GM12878 (cell line): ENCODE measurements around the gene PAX2. TPM values are rescaled to one million over a fixed set of nuclear protein-coding genes. Genes with fewer than 3 reads are reported as not detected.

Source experiments
- ATAC-seq: fragments of 200-7000 bp; cut with Tn5 transposase; 3 replicates; pipeline ENCODE4 v1.9.1; 2020; ENCODE audit warnings: mild to moderate bottlenecking, moderate library complexity
- BruUV-seq: library from RNA; stranded (reverse); fragments of 400-500 nt; replicated peaks from 2 replicates; lab custom pipeline; 2021; lab: Mats Ljungman, UMichigan
- CTCF ChIA-PET: fragments of 300-600 bp; sonication (Branson Sonifier 250); formaldehyde crosslinking; extraction: SDS; loops from one replicate; lab custom pipeline; 2021; ENCODE audit warnings: inconsistent platforms; lab: Yijun Ruan, JAX
- POLR2A ChIA-PET: fragments of 350-600 bp; formaldehyde crosslinking; extraction: SDS; loops from one replicate; lab custom pipeline; 2021; ENCODE audit warnings: inconsistent platforms; lab: Charles Lee
- RAD21 ChIA-PET: fragments of 300-600 bp; sonication (Branson Sonifier 250); formaldehyde crosslinking; loops from one replicate; lab custom pipeline; 2023; ENCODE audit warnings: antibody characterized with exemption; ENCODE audit not compliant: unreplicated experiment; lab: Charles Lee
- SMC1A ChIA-PET: fragments of 300-600 bp; sonication (Branson Sonifier 250); formaldehyde crosslinking; loops from one replicate; lab custom pipeline; 2023; ENCODE audit not compliant: unreplicated experiment, uncharacterized antibody; lab: Charles Lee
- DNase-seq: peaks from one replicate; pipeline ENCODE4 v3.0.0-alpha.2; 2011; ENCODE audit warnings: low read depth, low spot score
- FAIRE-seq: peaks from 3 replicates; lab custom pipeline; 2011; peaks lifted over from hg19 to GRCh38; lab: Jason Lieb, UNC
- H2AFZ ChIP-seq: 2 replicates; pipeline ENCODE4 v1.6.0; 2011; ENCODE audit warnings: low read depth, low read length, control low read depth; ENCODE audit not compliant: control insufficient read depth
- H3K27ac ChIP-seq: 2 replicates; pipeline ENCODE4 v1.5.1; 2011; ENCODE audit warnings: control low read depth; ENCODE audit not compliant: control insufficient read depth, insufficient read depth
- H3K27me3 ChIP-seq, 2 experiments: replicated peaks in 1 of 2; 2 replicates each; pipeline versions ENCODE4 v1.6.0 to v1.6.1; 2011; ENCODE audit warnings: low read length in 1 of 2; ENCODE audit not compliant: control insufficient read depth in 2 of 2, insufficient read depth in 2 of 2
- H3K36me3 ChIP-seq, 2 experiments: 2 replicates each; pipeline ENCODE4 v1.5.1; 2011; ENCODE audit warnings: low read length in 1 of 2; ENCODE audit not compliant: control insufficient read depth in 2 of 2, insufficient read depth in 2 of 2
- H3K4me1 ChIP-seq: 2 replicates; pipeline ENCODE4 v1.6.1; 2011; ENCODE audit warnings: mild to moderate bottlenecking, low read length, moderate library complexity, mixed read lengths; ENCODE audit not compliant: control insufficient read depth, insufficient read depth
- H3K4me2 ChIP-seq: 2 replicates; pipeline ENCODE4 v1.6.0; 2011; ENCODE audit warnings: control low read depth; ENCODE audit not compliant: control insufficient read depth, insufficient read depth
- H3K4me3 ChIP-seq: fragments of 200-600 bp; sonication (generic); 2 replicates; pipeline ENCODE4 v1.5.1; 2016
- H3K79me2 ChIP-seq: 2 replicates; pipeline ENCODE4 v1.6.0; 2011; ENCODE audit warnings: low read length; ENCODE audit not compliant: control insufficient read depth, insufficient read depth
- H3K9ac ChIP-seq: 2 replicates; pipeline ENCODE4 v1.8.0; 2011; ENCODE audit warnings: low read length, control low read depth, mixed read lengths; ENCODE audit not compliant: control insufficient read depth, insufficient read depth
- H3K9me3 ChIP-seq: replicated peaks from 3 replicates; pipeline ENCODE4 v1.5.1; 2011; ENCODE audit warnings: mild to moderate bottlenecking, low read length; ENCODE audit not compliant: control insufficient read depth, insufficient read depth
- H4K20me1 ChIP-seq: 2 replicates; pipeline ENCODE4 v1.6.0; 2011; ENCODE audit not compliant: control insufficient read depth, insufficient read depth
- CBX3 ChIP-seq: fragments of 200-600 bp; sonication (generic); IDR thresholded peaks from 2 replicates; pipeline ENCODE4 v1.6.1; 2016; ENCODE audit warnings: low read depth, borderline replicate concordance
- ETV6 ChIP-seq, 2 experiments: fragments of 450-650 bp in 1 of 2; IDR thresholded peaks in 1 of 2; conservative IDR thresholded peaks in 1 of 2; 2 replicates each; pipeline ENCODE4 v1.6.1; 2014; ENCODE audit warnings: antibody characterized with exemption in 1 of 2, borderline replicate concordance in 1 of 2, low read depth in 1 of 2, mild to moderate bottlenecking in 1 of 2, moderate library complexity in 1 of 2
- HCFC1 ChIP-seq: fragments of 150-350 bp; IDR thresholded peaks from 2 replicates; pipeline ENCODE4 v1.6.1; 2014; ENCODE audit warnings: low read length
- IKZF2 ChIP-seq, 2 experiments: fragments of 450-650 bp; IDR thresholded peaks; 2 replicates each; pipeline ENCODE4 v1.6.1; 2017; ENCODE audit warnings: mild to moderate bottlenecking in 2 of 2, moderate library complexity in 2 of 2
- KLF5 ChIP-seq: fragments of 450-650 bp; IDR thresholded peaks from 2 replicates; pipeline ENCODE4 v1.6.1; 2014; ENCODE audit warnings: mild to moderate bottlenecking; ENCODE audit not compliant: partially characterized antibody
- MEF2B ChIP-seq: fragments of 450-650 bp; IDR thresholded peaks from 2 replicates; pipeline ENCODE4 v1.6.1; 2018; ENCODE audit warnings: mild to moderate bottlenecking, moderate library complexity; ENCODE audit not compliant: partially characterized antibody, poor library complexity, severe bottlenecking
- NFIC ChIP-seq: IDR thresholded peaks from 2 replicates; pipeline ENCODE4 v1.6.1; 2012; ENCODE audit warnings: low read depth, mild to moderate bottlenecking, inconsistent platforms, low read length, moderate library complexity
- POU2F2 ChIP-seq: IDR thresholded peaks from 3 replicates; pipeline ENCODE4 v1.6.1; 2011; ENCODE audit warnings: low read depth, mild to moderate bottlenecking, low read length, borderline replicate concordance
- SMARCA5 ChIP-seq: fragments of 450-650 bp; IDR thresholded peaks from 2 replicates; pipeline ENCODE4 v1.6.1; 2017; ENCODE audit warnings: mild to moderate bottlenecking
- SRF ChIP-seq, 2 experiments: IDR thresholded peaks; 2 replicates each; pipeline ENCODE4 v1.6.1; 2011; ENCODE audit warnings: low read depth in 2 of 2, low read length in 2 of 2, mild to moderate bottlenecking in 1 of 2, moderate library complexity in 1 of 2
- WRNIP1 ChIP-seq: IDR thresholded peaks from 2 replicates; pipeline ENCODE4 v1.6.1; 2011; ENCODE audit warnings: low read depth, low read length, improper control_type of control experiment, borderline replicate concordance
- WGBS: methylation state at CpG from one replicate; pipeline ENCODE4 v1.1.6; 2016; ENCODE audit warnings: low lambda C conversion rate; ENCODE audit not compliant: insufficient replicate concordance, insufficient coverage; ENCODE audit errors: missing lambda C conversion rate; 5-methylcytosine and 5-hydroxymethylcytosine counted together
- in situ Hi-C: fragments of 300-500 bp; cut with MboI; formaldehyde crosslinking; loops from 9 replicates; pipeline ENCODE4 v1.14.3; 2018; ENCODE audit warnings: mixed read lengths
- intact Hi-C: fragments of 100-400 bp; cut with micrococcal nuclease; formaldehyde crosslinking; loops from one replicate; pipeline ENCODE4 v1.14.2; 2022; ENCODE audit not compliant: unreplicated experiment
- polyA plus RNA-seq, 11 experiments: library from polyadenylated mRNA; depleted of rRNA in 4 of 11; unstranded in 6 of 11; stranded (reverse) in 5 of 11; fragments of >200 nt; fragmentation: Nextera tagmentation in 4 of 11; fragmentation: Illumina TruSeq in 1 of 11; extraction: Ambion mirVana in 4 of 11; extraction: Trizol in 1 of 11; gene quantifications; 1 replicate in 1 of 11; 2 replicates in 10 of 11; pipeline versions ENCODE4 v1.2.1 to v1.2.3, GENCODE V29; 2011 to 2016; ENCODE audit warnings: inconsistent platforms in 2 of 11, missing spikeins in 2 of 11, low read depth in 1 of 11
- total RNA-seq, 4 experiments: library from RNA; depleted of rRNA in 3 of 4; stranded (reverse); fragments of >200 nt in 3 of 4; fragmentation: Illumina TruSeq in 1 of 4; extraction: Trizol in 1 of 4; gene quantifications; 2 replicates each; pipeline versions ENCODE4 v1.2.1 to v1.2.3, GENCODE V29; 2013 to 2021
- TF ChIP-seq, protein P1 (sequence below): fragments of 450-650 bp; formaldehyde crosslinking; IDR thresholded peaks from 2 replicates; pipeline ENCODE4 v1.5.0; 2022; ENCODE audit warnings: mild to moderate bottlenecking, missing genetic modification characterization
- TF ChIP-seq, protein P2 (sequence below): fragments of 450-650 bp; IDR thresholded peaks from 2 replicates; pipeline ENCODE4 v1.6.1; 2016; ENCODE audit warnings: mild to moderate bottlenecking
- TF ChIP-seq, protein P3 (sequence below): fragments of 150-350 bp; IDR thresholded peaks from 2 replicates; pipeline ENCODE4 v1.6.1; 2016; ENCODE audit warnings: low read depth, low read length
- TF ChIP-seq, protein P4 (sequence below): fragments of 450-650 bp; IDR thresholded peaks from 2 replicates; pipeline ENCODE4 v1.6.1; 2017; ENCODE audit warnings: mild to moderate bottlenecking

The PAX2 gene
- total and polyA plus RNA-seq, 10 of the 15 experiments (the other 5 are each of a cell fraction or from before 2014, with no cell fraction given) = not detected

DNA sequence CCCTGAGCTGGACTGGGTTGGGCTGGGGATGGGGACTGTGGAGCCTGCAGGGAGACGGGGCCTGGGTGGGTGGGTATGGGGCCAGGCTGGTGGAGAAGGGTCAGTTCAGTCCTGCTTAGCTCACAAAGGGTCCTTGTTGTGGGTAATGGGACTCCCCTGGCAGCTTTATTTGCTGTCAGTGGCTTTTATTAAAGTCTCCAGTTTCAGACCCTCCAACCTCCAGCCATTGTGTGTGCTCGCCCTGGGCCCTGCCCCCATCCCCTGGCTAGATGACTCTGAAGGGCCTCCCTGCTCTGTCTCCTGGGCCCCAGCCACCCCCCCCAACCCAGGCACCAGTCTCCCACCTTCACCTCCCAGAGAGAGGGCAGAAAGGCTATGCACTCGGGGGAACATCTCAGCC lies 123.0 kb downstream of the PAX2 start:
- intact Hi-C loops = no loop called here
- POLR2A ChIA-PET = no interaction called here
- Histone ChIP-seq H3K4me1 (no peaks in the 10 kb centered on the region), H3K79me2 (no peaks in the 10 kb centered on the region), H3K4me2 (no peak overlapping the region), H2AFZ (no peak overlapping the region), H3K9ac (no peak overlapping the region), H4K20me1 (no peaks in the 10 kb centered on the region), H3K4me3 (no peak overlapping the region), H3K27ac (no peak overlapping the region), H3K36me3 (no peaks in the 10 kb centered on the region), H3K9me3 (no peaks in the 10 kb centered on the region), H3K27me3 (peaks cover 4 to 10% of the 10 kb centered on the region in 2 experiments; a peak in 2 of 4 replicates)
- SMC1A ChIA-PET = no interaction called here
- CTCF ChIA-PET = no interaction called here
- FAIRE-seq (no peak), DNase-seq (no peak), ATAC-seq (no peak)
- RAD21 ChIA-PET = no interaction called here
- in situ Hi-C loops = no loop called here
- 4% methylated on average over 3 of the region's 3 CpGs for WGBS
- no TSS peak for BruUV-seq
- TF ChIP-seq IKZF2 (IDR thresholded peaks at IDR 0.05) (no peak), WRNIP1 (no peak), SMARCA5 (no peak), KLF5 (no peak), POU2F2 (no peak), ETV6 (conservative IDR thresholded peaks at IDR 0.05 in 1 of 2, IDR thresholded peaks at IDR 0.05 in 1 of 2; ENCODE audit: borderline replicate concordance in 1 of 2, low read depth in 1 of 2) (no peak), CBX3 (no peak), SRF (IDR thresholded peaks at IDR 0.05; ENCODE audit: low read depth in 2 of 2, low read length in 2 of 2) (no peak), NFIC (no peak), MEF2B (no peak), HCFC1 (no peak)
- TF ChIP-seq, protein P1, sequence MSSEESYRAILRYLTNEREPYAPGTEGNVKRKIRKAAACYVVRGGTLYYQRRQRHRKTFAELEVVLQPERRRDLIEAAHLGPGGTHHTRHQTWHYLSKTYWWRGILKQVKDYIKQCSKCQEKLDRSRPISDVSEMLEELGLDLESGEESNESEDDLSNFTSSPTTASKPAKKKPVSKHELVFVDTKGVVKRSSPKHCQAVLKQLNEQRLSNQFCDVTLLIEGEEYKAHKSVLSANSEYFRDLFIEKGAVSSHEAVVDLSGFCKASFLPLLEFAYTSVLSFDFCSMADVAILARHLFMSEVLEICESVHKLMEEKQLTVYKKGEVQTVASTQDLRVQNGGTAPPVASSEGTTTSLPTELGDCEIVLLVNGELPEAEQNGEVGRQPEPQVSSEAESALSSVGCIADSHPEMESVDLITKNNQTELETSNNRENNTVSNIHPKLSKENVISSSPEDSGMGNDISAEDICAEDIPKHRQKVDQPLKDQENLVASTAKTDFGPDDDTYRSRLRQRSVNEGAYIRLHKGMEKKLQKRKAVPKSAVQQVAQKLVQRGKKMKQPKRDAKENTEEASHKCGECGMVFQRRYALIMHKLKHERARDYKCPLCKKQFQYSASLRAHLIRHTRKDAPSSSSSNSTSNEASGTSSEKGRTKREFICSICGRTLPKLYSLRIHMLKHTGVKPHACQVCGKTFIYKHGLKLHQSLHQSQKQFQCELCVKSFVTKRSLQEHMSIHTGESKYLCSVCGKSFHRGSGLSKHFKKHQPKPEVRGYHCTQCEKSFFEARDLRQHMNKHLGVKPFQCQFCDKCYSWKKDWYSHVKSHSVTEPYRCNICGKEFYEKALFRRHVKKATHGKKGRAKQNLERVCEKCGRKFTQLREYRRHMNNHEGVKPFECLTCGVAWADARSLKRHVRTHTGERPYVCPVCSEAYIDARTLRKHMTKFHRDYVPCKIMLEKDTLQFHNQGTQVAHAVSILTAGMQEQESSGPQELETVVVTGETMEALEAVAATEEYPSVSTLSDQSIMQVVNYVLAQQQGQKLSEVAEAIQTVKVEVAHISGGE (CRISPR knock-in tag) = no peak
- TF ChIP-seq, protein P2, sequence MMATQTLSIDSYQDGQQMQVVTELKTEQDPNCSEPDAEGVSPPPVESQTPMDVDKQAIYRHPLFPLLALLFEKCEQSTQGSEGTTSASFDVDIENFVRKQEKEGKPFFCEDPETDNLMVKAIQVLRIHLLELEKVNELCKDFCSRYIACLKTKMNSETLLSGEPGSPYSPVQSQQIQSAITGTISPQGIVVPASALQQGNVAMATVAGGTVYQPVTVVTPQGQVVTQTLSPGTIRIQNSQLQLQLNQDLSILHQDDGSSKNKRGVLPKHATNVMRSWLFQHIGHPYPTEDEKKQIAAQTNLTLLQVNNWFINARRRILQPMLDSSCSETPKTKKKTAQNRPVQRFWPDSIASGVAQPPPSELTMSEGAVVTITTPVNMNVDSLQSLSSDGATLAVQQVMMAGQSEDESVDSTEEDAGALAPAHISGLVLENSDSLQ = no peak
- TF ChIP-seq, protein P3, sequence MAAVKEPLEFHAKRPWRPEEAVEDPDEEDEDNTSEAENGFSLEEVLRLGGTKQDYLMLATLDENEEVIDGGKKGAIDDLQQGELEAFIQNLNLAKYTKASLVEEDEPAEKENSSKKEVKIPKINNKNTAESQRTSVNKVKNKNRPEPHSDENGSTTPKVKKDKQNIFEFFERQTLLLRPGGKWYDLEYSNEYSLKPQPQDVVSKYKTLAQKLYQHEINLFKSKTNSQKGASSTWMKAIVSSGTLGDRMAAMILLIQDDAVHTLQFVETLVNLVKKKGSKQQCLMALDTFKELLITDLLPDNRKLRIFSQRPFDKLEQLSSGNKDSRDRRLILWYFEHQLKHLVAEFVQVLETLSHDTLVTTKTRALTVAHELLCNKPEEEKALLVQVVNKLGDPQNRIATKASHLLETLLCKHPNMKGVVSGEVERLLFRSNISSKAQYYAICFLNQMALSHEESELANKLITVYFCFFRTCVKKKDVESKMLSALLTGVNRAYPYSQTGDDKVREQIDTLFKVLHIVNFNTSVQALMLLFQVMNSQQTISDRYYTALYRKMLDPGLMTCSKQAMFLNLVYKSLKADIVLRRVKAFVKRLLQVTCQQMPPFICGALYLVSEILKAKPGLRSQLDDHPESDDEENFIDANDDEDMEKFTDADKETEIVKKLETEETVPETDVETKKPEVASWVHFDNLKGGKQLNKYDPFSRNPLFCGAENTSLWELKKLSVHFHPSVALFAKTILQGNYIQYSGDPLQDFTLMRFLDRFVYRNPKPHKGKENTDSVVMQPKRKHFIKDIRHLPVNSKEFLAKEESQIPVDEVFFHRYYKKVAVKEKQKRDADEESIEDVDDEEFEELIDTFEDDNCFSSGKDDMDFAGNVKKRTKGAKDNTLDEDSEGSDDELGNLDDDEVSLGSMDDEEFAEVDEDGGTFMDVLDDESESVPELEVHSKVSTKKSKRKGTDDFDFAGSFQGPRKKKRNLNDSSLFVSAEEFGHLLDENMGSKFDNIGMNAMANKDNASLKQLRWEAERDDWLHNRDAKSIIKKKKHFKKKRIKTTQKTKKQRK = no peak
- TF ChIP-seq, protein P4, sequence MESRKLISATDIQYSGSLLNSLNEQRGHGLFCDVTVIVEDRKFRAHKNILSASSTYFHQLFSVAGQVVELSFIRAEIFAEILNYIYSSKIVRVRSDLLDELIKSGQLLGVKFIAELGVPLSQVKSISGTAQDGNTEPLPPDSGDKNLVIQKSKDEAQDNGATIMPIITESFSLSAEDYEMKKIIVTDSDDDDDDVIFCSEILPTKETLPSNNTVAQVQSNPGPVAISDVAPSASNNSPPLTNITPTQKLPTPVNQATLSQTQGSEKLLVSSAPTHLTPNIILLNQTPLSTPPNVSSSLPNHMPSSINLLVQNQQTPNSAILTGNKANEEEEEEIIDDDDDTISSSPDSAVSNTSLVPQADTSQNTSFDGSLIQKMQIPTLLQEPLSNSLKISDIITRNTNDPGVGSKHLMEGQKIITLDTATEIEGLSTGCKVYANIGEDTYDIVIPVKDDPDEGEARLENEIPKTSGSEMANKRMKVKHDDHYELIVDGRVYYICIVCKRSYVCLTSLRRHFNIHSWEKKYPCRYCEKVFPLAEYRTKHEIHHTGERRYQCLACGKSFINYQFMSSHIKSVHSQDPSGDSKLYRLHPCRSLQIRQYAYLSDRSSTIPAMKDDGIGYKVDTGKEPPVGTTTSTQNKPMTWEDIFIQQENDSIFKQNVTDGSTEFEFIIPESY = no peak
